Hepatocyte (in vitro differentiated cells): ENCODE data around the gene PROSER1.

Experiments
- CTCF ChIP-seq: fragments of 200-600 bp; sonication (generic); IDR thresholded peaks from 2 replicates; pipeline ENCODE4 v1.5.1; 2016; ENCODE audit warnings: antibody characterized with exemption, mild to moderate bottlenecking; ENCODE audit not compliant: poor library complexity
- EZH2 ChIP-seq: fragments of 200-600 bp; sonication (generic); IDR thresholded peaks from 2 replicates; pipeline ENCODE4 v1.6.1; 2016; ENCODE audit warnings: antibody characterized with exemption, mild to moderate bottlenecking, borderline replicate concordance
- EZH2phosphoT487 ChIP-seq: fragments of 200-600 bp; sonication (generic); IDR thresholded peaks from one replicate; pipeline ENCODE4 v1.6.1; 2018; ENCODE audit warnings: antibody characterized with exemption, mild to moderate bottlenecking, low read depth, moderate library complexity; ENCODE audit not compliant: unreplicated experiment, severe bottlenecking

GRCh38 chr13:39020853-39021462 lies 16.9 kb downstream of the PROSER1 start:
- TF ChIP-seq CTCF (no peak), EZH2 (no peak), EZH2phosphoT487 (no peak)
